KMS-11 (cell line): Measurements from ENCODE around the gene MTMR10.

ENCODE experiments used
- H2AFZ ChIP-seq: fragments of 200-600 bp; sonication (generic); 2 replicates; pipeline ENCODE4 v1.6.1; 2016; ENCODE audit warnings: antibody characterized with exemption, mixed run types, low read depth
- H3K27ac ChIP-seq: fragments of 200-600 bp; sonication (generic); 2 replicates; pipeline ENCODE4 v1.6.1; 2016; ENCODE audit warnings: mild to moderate bottlenecking, mixed run types
- H3K27me3 ChIP-seq: fragments of 200-600 bp; sonication (generic); 2 replicates; pipeline ENCODE4 v1.6.1; 2017; ENCODE audit warnings: mild to moderate bottlenecking, low read depth, mixed run types, moderate library complexity; ENCODE audit not compliant: insufficient read depth
- H3K36me3 ChIP-seq: fragments of 200-600 bp; sonication (generic); 2 replicates; pipeline ENCODE4 v1.6.1; 2017; ENCODE audit warnings: mild to moderate bottlenecking, mixed run types; ENCODE audit not compliant: insufficient read depth
- H3K4me1 ChIP-seq: fragments of 200-600 bp; sonication (generic); 2 replicates; pipeline ENCODE4 v1.6.1; 2016; ENCODE audit warnings: mild to moderate bottlenecking, low read depth, mixed run types; ENCODE audit not compliant: poor library complexity, severe bottlenecking
- H3K4me2 ChIP-seq: fragments of 200-600 bp; sonication (generic); 2 replicates; pipeline ENCODE4 v1.7.0; 2016; ENCODE audit warnings: mild to moderate bottlenecking, mixed run types
- H3K4me3 ChIP-seq: fragments of 200-600 bp; sonication (generic); IDR thresholded peaks from 2 replicates; pipeline ENCODE4 v1.6.1; 2017; ENCODE audit warnings: low read depth, low read length, mixed read lengths; ENCODE audit not compliant: insufficient read depth
- H3K79me2 ChIP-seq: fragments of 200-600 bp; sonication (generic); 2 replicates; pipeline ENCODE4 v1.6.1; 2016; ENCODE audit warnings: low read depth, mixed run types; ENCODE audit not compliant: insufficient read depth
- H3K9ac ChIP-seq: fragments of 200-600 bp; sonication (generic); 2 replicates; pipeline ENCODE4 v1.6.1; 2016; ENCODE audit warnings: mild to moderate bottlenecking, mixed run types
- H4K20me1 ChIP-seq: fragments of 200-600 bp; sonication (generic); 2 replicates; pipeline ENCODE4 v1.6.1; 2016; ENCODE audit warnings: mild to moderate bottlenecking, mixed run types; ENCODE audit not compliant: insufficient read depth
- CTCF ChIP-seq: fragments of 200-600 bp; sonication (generic); conservative IDR thresholded peaks from 2 replicates; pipeline ENCODE4 v1.6.1; 2017; ENCODE audit warnings: low read depth, mild to moderate bottlenecking, antibody characterized with exemption, low read length, moderate library complexity, mixed read lengths

MTMR10 gene

DNA sequence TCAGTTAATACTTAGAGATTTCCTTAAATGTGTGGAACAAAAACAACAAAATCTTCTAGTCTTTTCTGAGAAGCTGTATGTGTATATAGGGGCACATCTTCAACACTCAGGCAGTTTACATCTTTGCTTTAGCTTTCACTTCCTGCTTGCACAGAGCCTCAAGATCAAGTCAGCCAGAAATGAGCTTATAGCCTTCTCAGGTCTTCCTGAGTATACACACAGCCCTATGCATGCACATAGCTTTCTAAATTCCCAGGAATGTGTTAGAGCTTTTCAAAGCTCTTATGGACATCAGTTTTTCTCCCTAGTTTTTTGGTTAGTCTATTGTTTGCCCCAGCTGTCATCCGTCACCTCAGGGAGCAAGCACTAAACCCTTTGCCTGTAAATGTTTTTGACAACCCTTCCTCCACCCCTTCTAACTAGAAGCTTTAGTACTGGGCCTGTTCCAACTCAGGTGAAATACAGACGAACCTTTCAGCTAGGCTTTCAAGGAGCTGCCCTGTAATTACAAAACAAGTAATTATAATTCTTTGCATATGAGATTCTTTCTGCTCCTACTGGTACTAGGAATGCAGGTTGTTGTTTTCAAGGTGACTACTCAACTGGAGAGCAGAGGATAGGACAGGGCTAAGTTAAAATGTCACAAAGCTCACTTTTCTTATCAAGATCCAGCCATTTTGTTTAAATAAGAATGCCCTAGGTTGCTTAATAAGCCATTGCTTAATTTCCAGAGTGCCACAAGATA lies 22.6 kb upstream of the MTMR10 start:
- no peaks in the 10 kb centered on the region for H3K79me2 ChIP-seq
- H4K20me1 ChIP-seq: no peaks in the 10 kb centered on the region
- peak overlapping the region; percentile 3; the same call in 1 of the 2 replicates for H3K27ac ChIP-seq
- no peaks in the 10 kb centered on the region for H3K27me3 ChIP-seq
- H3K4me3 ChIP-seq: no peak overlapping the region
- TF ChIP-seq CTCF: no peak
- no peaks in the 10 kb centered on the region for H3K36me3 ChIP-seq
- peaks cover 48% of the 10 kb centered on the region for H3K4me1 ChIP-seq
- H3K4me2 ChIP-seq: peak overlapping the region; percentile 30
- no peak overlapping the region for H3K9ac ChIP-seq
- H2AFZ ChIP-seq: peak overlapping the region; percentile 53

GRCh38 chr15:31012455-31012854 lies 21.0 kb upstream of the MTMR10 start:
- Histone ChIP-seq H3K4me2 (no peak overlapping the region), H3K36me3 (no peaks in the 10 kb centered on the region), H3K27ac (no peak overlapping the region), H3K4me1 (peaks cover 59% of the 10 kb centered on the region), H4K20me1 (no peaks in the 10 kb centered on the region), H3K27me3 (no peaks in the 10 kb centered on the region), H3K9ac (no peak overlapping the region), H2AFZ (no peak overlapping the region), H3K4me3 (no peak overlapping the region), H3K79me2 (no peaks in the 10 kb centered on the region)
- TF ChIP-seq CTCF: no peak

- Histone ChIP-seq H3K27me3 (no peaks in the 10 kb centered on the region), H3K79me2 (no peaks in the 10 kb centered on the region), H3K4me2 (no peak overlapping the region), H3K9ac (no peak overlapping the region), H3K36me3 (no peaks in the 10 kb centered on the region), H3K27ac (no peak overlapping the region), H3K4me1 (peaks cover 64% of the 10 kb centered on the region), H3K4me3 (no peak overlapping the region), H4K20me1 (no peaks in the 10 kb centered on the region), H2AFZ (no peak overlapping the region)
- no peak for TF ChIP-seq CTCF
Observed at GRCh38 chr15:31010036-31010435, 18.6 kb upstream of the MTMR10 start.

- H3K4me2 ChIP-seq: peak overlapping the region; percentile 90; the same call in 1 of the 2 replicates
- no peaks in the 10 kb centered on the region for H3K79me2 ChIP-seq
- no peaks in the 10 kb centered on the region for H4K20me1 ChIP-seq
- H3K4me3 ChIP-seq: no peak overlapping the region
- H3K27ac ChIP-seq: no peak overlapping the region
- no peaks in the 10 kb centered on the region for H3K27me3 ChIP-seq
- peaks cover 80% of the 10 kb centered on the region for H3K4me1 ChIP-seq
- H3K36me3 ChIP-seq: no peaks in the 10 kb centered on the region
- no peak for TF ChIP-seq CTCF
- no peak overlapping the region for H3K9ac ChIP-seq
- H2AFZ ChIP-seq: no peak overlapping the region
Observed at GRCh38 chr15:31005660-31006059, 14.2 kb upstream of the MTMR10 start.
